ENCODE data around the gene CSMD2. TPM values are rescaled to one million over a fixed set of nuclear protein-coding genes. Genes with fewer than 3 reads are reported as not detected.

Gene CSMD2
- polyA plus RNA-seq, 4 donors: under 0.01 to 0.54 (median 0.09) TPM

DNA sequence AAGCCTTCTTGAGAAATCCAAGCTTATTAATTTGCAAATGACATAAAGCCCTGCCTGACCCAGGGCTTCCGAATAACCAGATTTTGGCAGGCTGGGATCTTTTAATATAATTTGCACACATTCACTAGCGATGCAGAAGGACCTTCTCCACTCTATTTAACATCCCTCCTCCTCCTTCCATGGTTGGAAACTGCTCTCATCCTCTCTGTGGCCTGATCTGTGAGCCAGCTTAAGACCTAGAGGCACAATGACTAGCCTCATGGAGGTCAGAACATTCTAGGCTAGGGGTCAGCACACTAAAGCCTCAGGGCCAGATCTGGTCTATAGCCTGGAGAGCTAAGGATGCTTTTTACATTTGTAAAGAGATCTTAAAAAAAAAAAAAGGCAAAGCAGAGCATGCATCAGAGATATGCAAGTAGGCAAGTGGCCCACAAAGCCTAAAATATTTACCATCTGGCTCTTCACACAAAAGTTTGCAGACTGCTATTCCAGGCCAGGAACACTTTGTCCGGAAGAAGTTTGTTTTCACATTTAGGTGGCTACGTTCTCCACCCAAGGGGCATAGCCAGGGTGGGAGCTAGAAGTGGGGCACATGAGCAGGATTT lies 439.4 kb downstream of the CSMD2 start:
- no peaks in the 10 kb centered on the region for H3K36me3 ChIP-seq (ENCODE audit: control insufficient read depth in 3 of 3, insufficient read depth in 2 of 3, low read depth in 1 of 3, low read length in 3 of 3)
- H3K4me1 ChIP-seq (ENCODE audit: control insufficient read depth in 3 of 3, insufficient read depth in 2 of 3, low read depth in 1 of 3, low read length in 2 of 3): no peaks in the 10 kb centered on the region
- H3K4me3 ChIP-seq (ENCODE audit: low read depth in 1 of 3, low read length in 3 of 3): no peak overlapping the region
- H3K27me3 ChIP-seq (ENCODE audit: control insufficient read depth in 3 of 3, insufficient read depth in 3 of 3, low read length in 3 of 3): peaks cover 0 to 2% (median 0%) of the 10 kb centered on the region in 3 donors
- FAIRE-seq (no peak), DNase-seq (no peak)
- no peaks in the 10 kb centered on the region for H3K9me3 ChIP-seq (ENCODE audit: control insufficient read depth in 2 of 2, insufficient read depth in 1 of 2, low read depth in 1 of 2, low read length in 1 of 2)
- H3K27ac ChIP-seq (ENCODE audit: low read depth in 1 of 3, low read length in 2 of 3): no peak overlapping the region
- WGBS, 3 donors: 77 to 87% (median 78%) methylated on average over 4 of the region's 4 CpGs

DNA sequence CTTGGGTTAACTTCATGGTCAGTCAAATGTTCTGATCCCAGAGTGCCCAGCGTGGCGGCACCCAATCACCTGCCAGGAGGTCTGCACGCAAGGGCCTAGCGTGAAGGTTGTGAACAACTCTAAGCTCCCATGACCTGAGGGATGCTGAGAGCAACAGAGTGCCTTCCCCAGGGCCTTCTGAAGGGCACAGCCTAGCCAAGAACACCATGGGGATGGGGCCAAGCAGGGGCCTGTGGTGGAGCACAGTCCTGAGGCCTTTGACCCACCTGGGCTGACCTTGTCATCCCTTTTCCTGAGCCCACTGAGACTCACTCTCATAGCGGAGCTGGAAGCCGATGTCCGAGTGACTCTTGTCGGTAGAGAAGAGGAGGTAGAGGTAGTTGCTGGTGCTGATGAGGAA lies 440.0 kb downstream of the CSMD2 start:
- no peaks in the 10 kb centered on the region for H3K9me3 ChIP-seq (ENCODE audit: control insufficient read depth in 2 of 2, insufficient read depth in 1 of 2, low read depth in 1 of 2, low read length in 1 of 2)
- H3K36me3 ChIP-seq (ENCODE audit: control insufficient read depth in 3 of 3, insufficient read depth in 2 of 3, low read depth in 1 of 3, low read length in 3 of 3): no peaks in the 10 kb centered on the region
- H3K4me1 ChIP-seq (ENCODE audit: control insufficient read depth in 3 of 3, insufficient read depth in 2 of 3, low read depth in 1 of 3, low read length in 2 of 3): no peaks in the 10 kb centered on the region
- peaks cover 0 to 2% (median 0%) of the 10 kb centered on the region in 3 donors for H3K27me3 ChIP-seq (ENCODE audit: control insufficient read depth in 3 of 3, insufficient read depth in 3 of 3, low read length in 3 of 3)
- DNase-seq (no peak), FAIRE-seq (no peak)
- H3K4me3 ChIP-seq (ENCODE audit: low read depth in 1 of 3, low read length in 3 of 3): no peak overlapping the region
- WGBS, 3 donors: 93 to 97% (median 95%) methylated on average over 8 of the region's 8 CpGs
- H3K27ac ChIP-seq (ENCODE audit: low read depth in 1 of 3, low read length in 2 of 3): no peak overlapping the region

DNA sequence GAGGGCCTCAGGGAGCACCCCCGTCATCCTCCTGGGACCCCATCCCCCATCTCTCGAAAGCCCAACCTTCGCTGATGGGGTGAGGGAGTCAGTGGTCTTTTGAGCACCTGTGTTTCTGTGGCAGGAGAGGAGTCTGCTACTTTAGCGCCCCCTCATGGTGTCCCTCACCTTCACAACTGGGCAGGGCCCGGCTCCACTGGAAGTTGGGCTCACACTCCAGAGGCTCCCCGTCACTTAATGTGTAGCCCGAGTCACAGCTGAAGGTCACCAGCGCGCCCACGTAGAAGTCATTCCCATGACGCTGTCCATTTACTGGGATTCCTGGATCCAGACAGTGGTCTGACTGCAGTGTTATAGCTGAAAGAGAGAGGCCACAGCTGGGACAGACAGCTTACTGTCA lies 440.7 kb downstream of the CSMD2 start:
- DNase-seq (no peak), FAIRE-seq (no peak)
- WGBS, 3 donors: 85 to 93% (median 91%) methylated on average over 11 of the region's 11 CpGs
- Histone ChIP-seq H3K36me3 (ENCODE audit: control insufficient read depth in 3 of 3, insufficient read depth in 2 of 3, low read depth in 1 of 3, low read length in 3 of 3) (no peaks in the 10 kb centered on the region), H3K9me3 (ENCODE audit: control insufficient read depth in 2 of 2, insufficient read depth in 1 of 2, low read depth in 1 of 2, low read length in 1 of 2) (no peaks in the 10 kb centered on the region), H3K27ac (ENCODE audit: low read depth in 1 of 3, low read length in 2 of 3) (no peak overlapping the region), H3K4me1 (ENCODE audit: control insufficient read depth in 3 of 3, insufficient read depth in 2 of 3, low read depth in 1 of 3, low read length in 2 of 3) (no peaks in the 10 kb centered on the region), H3K27me3 (ENCODE audit: control insufficient read depth in 3 of 3, insufficient read depth in 3 of 3, low read length in 3 of 3) (peaks cover 0 to 3% (median 0%) of the 10 kb centered on the region in 3 donors), H3K4me3 (ENCODE audit: low read depth in 1 of 3, low read length in 3 of 3) (no peak overlapping the region)

DNA sequence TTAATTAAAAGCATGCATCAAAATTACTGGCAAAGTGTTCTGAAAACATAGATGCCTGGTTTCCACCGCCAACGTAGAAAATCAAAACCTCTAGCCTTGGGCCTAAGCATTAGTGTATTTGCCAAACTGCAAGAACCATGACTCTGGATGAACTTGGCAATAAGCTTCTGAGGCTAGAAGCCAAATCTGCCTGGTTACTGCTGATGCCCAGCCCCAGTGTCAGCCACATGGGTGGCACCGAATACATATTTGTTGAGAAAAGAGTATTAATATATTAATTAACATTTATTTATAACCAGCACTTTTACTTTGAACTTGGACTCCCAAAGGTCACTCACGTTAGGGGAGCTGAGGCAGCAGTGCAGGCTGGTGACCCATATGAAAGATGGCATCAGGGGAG lies 441.8 kb downstream of the CSMD2 start:
- no peaks in the 10 kb centered on the region for H3K36me3 ChIP-seq (ENCODE audit: control insufficient read depth in 3 of 3, insufficient read depth in 2 of 3, low read depth in 1 of 3, low read length in 3 of 3)
- FAIRE-seq (no peak), DNase-seq (no peak)
- H3K9me3 ChIP-seq (ENCODE audit: control insufficient read depth in 2 of 2, insufficient read depth in 1 of 2, low read depth in 1 of 2, low read length in 1 of 2): no peaks in the 10 kb centered on the region
- no peaks in the 10 kb centered on the region for H3K4me1 ChIP-seq (ENCODE audit: control insufficient read depth in 3 of 3, insufficient read depth in 2 of 3, low read depth in 1 of 3, low read length in 2 of 3)
- peaks cover 0 to 3% (median 0%) of the 10 kb centered on the region in 3 donors for H3K27me3 ChIP-seq (ENCODE audit: control insufficient read depth in 3 of 3, insufficient read depth in 3 of 3, low read length in 3 of 3)
- 73 to 86% (median 74%) methylated on average over 4 of the region's 4 CpGs for WGBS, 3 donors
- H3K4me3 ChIP-seq (ENCODE audit: low read depth in 1 of 3, low read length in 3 of 3): no peak overlapping the region
- H3K27ac ChIP-seq (ENCODE audit: low read depth in 1 of 3, low read length in 2 of 3): no peak overlapping the region

DNA sequence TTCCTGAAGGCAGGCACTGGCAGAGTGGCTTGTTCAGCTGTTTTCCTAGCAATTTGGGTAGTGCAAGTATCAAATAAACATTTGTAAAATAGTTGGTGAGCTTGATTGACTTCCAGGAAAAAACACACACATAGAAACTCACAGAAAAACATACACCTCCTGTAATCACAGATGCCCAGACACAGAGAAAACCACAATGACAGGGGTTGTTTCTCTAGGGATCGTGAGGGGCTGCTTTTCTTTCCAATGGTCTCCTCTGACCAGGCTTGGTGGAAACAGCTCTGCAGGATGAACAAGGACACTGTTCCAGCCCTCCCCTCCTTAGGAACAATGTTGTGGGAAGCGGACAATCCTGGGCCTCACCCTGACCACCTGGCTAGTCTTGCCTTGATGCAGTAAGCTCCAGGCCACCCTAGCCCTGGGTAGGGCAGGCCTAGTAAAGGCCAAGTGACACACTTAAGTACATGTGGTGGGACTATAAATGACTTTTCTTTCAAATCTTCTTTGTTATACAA lies 443.7 kb downstream of the CSMD2 start:
- H3K4me3 ChIP-seq (ENCODE audit: low read depth in 1 of 3, low read length in 3 of 3): no peak overlapping the region
- DNase-seq: no peak
- no peaks in the 10 kb centered on the region for H3K9me3 ChIP-seq (ENCODE audit: control insufficient read depth in 2 of 2, insufficient read depth in 1 of 2, low read depth in 1 of 2, low read length in 1 of 2)
- 77 to 91% (median 80%) methylated on average over 2 of the region's 2 CpGs for WGBS, 3 donors
- H3K27me3 ChIP-seq (ENCODE audit: control insufficient read depth in 3 of 3, insufficient read depth in 3 of 3, low read length in 3 of 3): peaks cover 0 to 3% (median 0%) of the 10 kb centered on the region in 3 donors
- no peaks in the 10 kb centered on the region for H3K4me1 ChIP-seq (ENCODE audit: control insufficient read depth in 3 of 3, insufficient read depth in 2 of 3, low read depth in 1 of 3, low read length in 2 of 3)
- no peak overlapping the region for H3K27ac ChIP-seq (ENCODE audit: low read depth in 1 of 3, low read length in 2 of 3)
- FAIRE-seq: no peak
- H3K36me3 ChIP-seq (ENCODE audit: control insufficient read depth in 3 of 3, insufficient read depth in 2 of 3, low read depth in 1 of 3, low read length in 3 of 3): no peaks in the 10 kb centered on the region

DNA sequence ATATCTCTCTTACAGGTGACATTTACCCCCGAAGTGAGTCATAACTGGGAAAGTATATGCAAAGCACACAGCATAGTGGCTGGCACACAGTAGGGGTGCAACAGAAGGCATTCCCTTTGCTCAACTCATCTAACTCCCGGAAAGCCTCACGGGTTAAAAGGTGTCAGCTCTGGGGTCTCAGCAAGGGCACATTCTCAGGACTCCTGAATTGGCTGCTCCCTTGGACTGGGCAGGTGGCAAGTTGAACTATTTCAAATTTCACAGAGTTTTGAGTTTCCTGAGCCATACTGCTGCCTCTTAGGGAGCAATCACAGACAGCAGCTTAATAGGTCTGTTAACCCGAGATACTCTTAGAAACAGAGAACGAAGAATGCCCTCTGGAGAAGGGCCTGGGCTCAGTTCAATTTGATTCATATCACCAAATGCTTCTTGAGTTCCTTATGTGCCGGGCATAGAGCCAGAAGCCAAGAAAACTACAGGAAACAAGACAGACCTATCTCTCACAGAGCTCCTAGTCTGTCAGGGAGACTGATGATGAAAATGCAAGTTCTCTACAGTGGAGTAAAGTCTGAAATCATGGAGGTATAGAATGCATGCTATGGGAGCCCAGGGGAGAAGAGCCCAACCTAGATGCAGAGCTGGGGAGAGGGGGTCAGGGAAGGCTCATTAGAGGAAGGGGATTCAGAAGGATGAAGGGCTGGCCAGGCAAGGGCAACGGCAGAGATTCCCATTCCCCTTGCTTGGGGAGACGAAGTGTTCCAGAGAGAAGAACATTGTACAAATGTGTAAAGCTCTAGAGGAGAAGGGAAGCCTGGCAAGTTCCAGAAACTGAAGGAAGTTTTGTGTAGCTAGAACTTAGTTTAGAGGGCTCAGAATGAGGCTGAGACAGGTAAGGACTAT lies 445.0 kb downstream of the CSMD2 start:
- no peak for DNase-seq
- Histone ChIP-seq H3K27ac (ENCODE audit: low read depth in 1 of 3, low read length in 2 of 3) (no peak overlapping the region), H3K36me3 (ENCODE audit: control insufficient read depth in 3 of 3, insufficient read depth in 2 of 3, low read depth in 1 of 3, low read length in 3 of 3) (no peaks in the 10 kb centered on the region), H3K27me3 (ENCODE audit: control insufficient read depth in 3 of 3, insufficient read depth in 3 of 3, low read length in 3 of 3) (peaks cover 0 to 6% (median 0%) of the 10 kb centered on the region in 3 donors), H3K4me3 (ENCODE audit: low read depth in 1 of 3, low read length in 3 of 3) (no peak overlapping the region), H3K9me3 (ENCODE audit: control insufficient read depth in 2 of 2, insufficient read depth in 1 of 2, low read depth in 1 of 2, low read length in 1 of 2) (no peaks in the 10 kb centered on the region), H3K4me1 (ENCODE audit: control insufficient read depth in 3 of 3, insufficient read depth in 2 of 3, low read depth in 1 of 3, low read length in 2 of 3) (no peaks in the 10 kb centered on the region)
- WGBS, 3 donors: 58 to 66% (median 62%) methylated on average over 8 of the region's 8 CpGs
- no peak for FAIRE-seq

DNA sequence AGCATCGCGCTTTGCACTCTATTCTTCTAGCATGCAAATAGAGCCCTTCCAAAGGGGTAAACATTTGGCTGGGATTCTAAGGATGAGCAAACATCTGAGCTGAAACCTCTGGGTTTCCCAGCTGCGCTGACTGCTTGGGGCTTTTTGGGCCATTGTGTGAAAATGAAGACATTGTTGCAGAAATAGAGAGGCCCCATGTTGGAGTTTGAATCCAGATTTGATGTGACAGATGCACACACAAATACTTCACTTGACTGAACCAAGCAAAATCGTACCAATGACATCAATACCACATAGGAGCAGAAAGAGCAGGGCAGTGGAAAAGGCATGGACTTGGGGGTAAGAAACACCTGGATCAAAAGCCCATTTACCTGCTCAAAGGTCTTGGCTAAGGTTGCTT lies 445.7 kb downstream of the CSMD2 start:
- DNase-seq (no peak), FAIRE-seq (no peak)
- H3K9me3 ChIP-seq (ENCODE audit: control insufficient read depth in 2 of 2, insufficient read depth in 1 of 2, low read depth in 1 of 2, low read length in 1 of 2): no peaks in the 10 kb centered on the region
- H3K4me1 ChIP-seq (ENCODE audit: control insufficient read depth in 3 of 3, insufficient read depth in 2 of 3, low read depth in 1 of 3, low read length in 2 of 3): no peaks in the 10 kb centered on the region
- H3K27me3 ChIP-seq (ENCODE audit: control insufficient read depth in 3 of 3, insufficient read depth in 3 of 3, low read length in 3 of 3): peaks cover 0 to 6% (median 0%) of the 10 kb centered on the region in 3 donors
- H3K27ac ChIP-seq (ENCODE audit: low read depth in 1 of 3, low read length in 2 of 3): no peak overlapping the region
- H3K36me3 ChIP-seq (ENCODE audit: control insufficient read depth in 3 of 3, insufficient read depth in 2 of 3, low read depth in 1 of 3, low read length in 3 of 3): no peaks in the 10 kb centered on the region
- no peak overlapping the region for H3K4me3 ChIP-seq (ENCODE audit: low read depth in 1 of 3, low read length in 3 of 3)
- 43 to 66% (median 49%) methylated on average over 4 of the region's 4 CpGs for WGBS, 3 donors

DNA sequence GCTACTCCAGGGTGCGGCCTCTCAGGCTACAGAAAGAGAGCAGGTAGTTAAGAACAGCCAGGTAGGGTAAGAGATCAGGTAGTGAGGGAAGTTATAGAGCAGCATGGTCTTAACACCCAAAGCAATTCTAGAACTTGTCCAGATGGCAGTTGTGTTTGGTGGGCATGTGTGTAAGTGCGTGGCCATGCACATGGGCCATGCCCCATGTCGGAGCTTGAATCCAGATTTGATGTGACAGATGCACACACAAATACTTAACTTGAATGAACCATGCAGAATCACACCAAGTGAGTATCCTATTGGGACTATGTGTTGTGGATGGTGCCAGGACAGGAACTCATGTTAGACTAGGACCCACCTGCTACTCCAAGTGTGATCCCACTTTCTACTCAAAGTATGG lies 446.8 kb downstream of the CSMD2 start:
- no peak overlapping the region for H3K4me3 ChIP-seq (ENCODE audit: low read depth in 1 of 3, low read length in 3 of 3)
- no peak for FAIRE-seq
- no peaks in the 10 kb centered on the region for H3K4me1 ChIP-seq (ENCODE audit: control insufficient read depth in 3 of 3, insufficient read depth in 2 of 3, low read depth in 1 of 3, low read length in 2 of 3)
- no peak for DNase-seq
- no peak overlapping the region for H3K27ac ChIP-seq (ENCODE audit: low read depth in 1 of 3, low read length in 2 of 3)
- peaks cover 0 to 4% (median 0%) of the 10 kb centered on the region in 3 donors for H3K27me3 ChIP-seq (ENCODE audit: control insufficient read depth in 3 of 3, insufficient read depth in 3 of 3, low read length in 3 of 3)
- 94 to 97% (median 95%) methylated on average over 3 of the region's 3 CpGs for WGBS, 3 donors
- H3K9me3 ChIP-seq (ENCODE audit: control insufficient read depth in 2 of 2, insufficient read depth in 1 of 2, low read depth in 1 of 2, low read length in 1 of 2): no peaks in the 10 kb centered on the region
- H3K36me3 ChIP-seq (ENCODE audit: control insufficient read depth in 3 of 3, insufficient read depth in 2 of 3, low read depth in 1 of 3, low read length in 3 of 3): no peaks in the 10 kb centered on the region
